Mesenchymal stem cell (in vitro differentiated cells and primary cell): Measurements from ENCODE around the gene FGFR1OP2.

ENCODE experiments used
- DNase-seq: peaks from one replicate; pipeline ENCODE4 v3.0.0-alpha.2; 2013
- H2AFZ ChIP-seq: one replicate; pipeline ENCODE4 v1.6.1; 2013; ENCODE audit warnings: low read depth, mild to moderate bottlenecking, control low read depth, inconsistent platforms, low read length, moderate library complexity
- H2AK5ac ChIP-seq: 2 replicates; pipeline ENCODE4 v1.6.1; 2013; ENCODE audit warnings: low read length, moderate library complexity, mild to moderate bottlenecking, inconsistent platforms; ENCODE audit not compliant: severe bottlenecking
- H2BK120ac ChIP-seq: one replicate; pipeline ENCODE4 v1.6.1; 2013; ENCODE audit warnings: low read depth, mild to moderate bottlenecking, inconsistent platforms, low read length, moderate library complexity
- H2BK12ac ChIP-seq, 2 experiments: one replicate each; pipeline ENCODE4 v1.6.1; 2013; ENCODE audit warnings: inconsistent platforms in 2 of 2, low read length in 2 of 2, mild to moderate bottlenecking in 2 of 2, moderate library complexity in 2 of 2, control low read depth in 1 of 2
- H2BK15ac ChIP-seq: one replicate; pipeline ENCODE4 v1.6.1; 2013; ENCODE audit warnings: mild to moderate bottlenecking, low read depth, inconsistent platforms; ENCODE audit not compliant: poor library complexity, severe bottlenecking
- H2BK5ac ChIP-seq: 2 replicates; pipeline ENCODE4 v1.6.1; 2013; ENCODE audit warnings: low read depth, mild to moderate bottlenecking, low read length, control low read depth, inconsistent platforms; ENCODE audit not compliant: poor library complexity, severe bottlenecking
- H3K14ac ChIP-seq, 2 experiments: one replicate each; pipeline ENCODE4 v1.6.1; 2013; ENCODE audit warnings: inconsistent platforms in 2 of 2, low read length in 2 of 2, control low read depth in 1 of 2, mild to moderate bottlenecking in 1 of 2, moderate library complexity in 1 of 2
- H3K18ac ChIP-seq, 2 experiments: one replicate each; pipeline ENCODE4 v1.6.1; 2013; ENCODE audit warnings: inconsistent platforms in 2 of 2, low read length in 2 of 2, control low read depth in 1 of 2, low read depth in 1 of 2, mild to moderate bottlenecking in 1 of 2
- H3K23ac ChIP-seq, 2 experiments: one replicate each; pipeline ENCODE4 v1.6.1; 2013; ENCODE audit warnings: inconsistent platforms in 2 of 2, low read length in 2 of 2, mild to moderate bottlenecking in 2 of 2, moderate library complexity in 2 of 2, control low read depth in 1 of 2
- H3K27ac ChIP-seq: 2 replicates; pipeline ENCODE4 v1.5.1; 2013; ENCODE audit warnings: mild to moderate bottlenecking, moderate library complexity, low read length, control low read depth, inconsistent platforms; ENCODE audit not compliant: poor library complexity, severe bottlenecking
- H3K27me3 ChIP-seq, 2 experiments: 2 replicates each; pipeline versions ENCODE4 v1.6.1 to v1.7.0; 2013; ENCODE audit warnings: low read length in 2 of 2, mild to moderate bottlenecking in 2 of 2, moderate library complexity in 2 of 2, control low read depth in 1 of 2, inconsistent platforms in 1 of 2; ENCODE audit not compliant: control insufficient read depth in 1 of 2, insufficient read depth in 1 of 2
- H3K36me3 ChIP-seq, 2 experiments: 2 replicates each; pipeline versions ENCODE4 v1.6.1 to v1.7.0; 2013; ENCODE audit warnings: low read length in 2 of 2, control low read depth in 1 of 2, inconsistent platforms in 1 of 2, low read depth in 1 of 2, mild to moderate bottlenecking in 1 of 2; ENCODE audit not compliant: insufficient read depth in 2 of 2, control insufficient read depth in 1 of 2
- H3K4ac ChIP-seq, 2 experiments: one replicate each; pipeline ENCODE4 v1.6.1; 2013; ENCODE audit warnings: inconsistent platforms in 2 of 2, low read length in 2 of 2, mild to moderate bottlenecking in 2 of 2, moderate library complexity in 2 of 2, control low read depth in 1 of 2, low read depth in 1 of 2
- H3K4me1 ChIP-seq: 2 replicates; pipeline ENCODE4 v1.6.1; 2013; ENCODE audit warnings: low read depth, low read length, control low read depth; ENCODE audit not compliant: control insufficient read depth, insufficient read depth
- H3K4me2 ChIP-seq: 2 replicates; pipeline ENCODE4 v1.6.1; 2013; ENCODE audit warnings: low read length, mild to moderate bottlenecking, inconsistent platforms; ENCODE audit not compliant: poor library complexity, severe bottlenecking
- H3K4me3 ChIP-seq, 2 experiments: 2 replicates each; pipeline versions ENCODE4 v1.5.1 to v1.7.0; 2013; ENCODE audit warnings: low read length in 2 of 2, mild to moderate bottlenecking in 2 of 2, control low read depth in 1 of 2, low read depth in 1 of 2; ENCODE audit not compliant: insufficient read depth in 1 of 2
- H3K79me1 ChIP-seq: replicated peaks from 2 replicates; pipeline ENCODE4 v1.6.1; 2013; ENCODE audit warnings: mild to moderate bottlenecking, control low read depth, low read length, inconsistent platforms; ENCODE audit not compliant: poor library complexity, severe bottlenecking
- H3K9ac ChIP-seq: 2 replicates; pipeline ENCODE4 v1.7.0; 2013; ENCODE audit warnings: mild to moderate bottlenecking, low read length, moderate library complexity
- H3K9me3 ChIP-seq: 2 replicates; pipeline ENCODE4 v1.7.0; 2013; ENCODE audit warnings: mild to moderate bottlenecking, low read length; ENCODE audit not compliant: control insufficient read depth
- H4K8ac ChIP-seq: one replicate; pipeline ENCODE4 v1.6.1; 2013; ENCODE audit warnings: inconsistent platforms, mild to moderate bottlenecking, low read length, moderate library complexity
- H4K91ac ChIP-seq: one replicate; pipeline ENCODE4 v1.6.1; 2013; ENCODE audit warnings: mild to moderate bottlenecking, low read length, inconsistent platforms
- WGBS: methylation state at CpG from one replicate; pipeline ENCODE4 v1.1.7; 2013; ENCODE audit warnings: mixed read lengths; 5-methylcytosine and 5-hydroxymethylcytosine counted together

Gene FGFR1OP2

GRCh38 chr12:26997003-26997402 lies 58.7 kb downstream of the FGFR1OP2 start:
- Histone ChIP-seq H2AK5ac (no peak overlapping the region), H3K4me1 (no peaks in the 10 kb centered on the region), H3K9me3 (no peaks in the 10 kb centered on the region), H3K4ac (no peak overlapping the region), H2AFZ (no peak overlapping the region), H3K18ac (no peak overlapping the region), H3K4me2 (no peak overlapping the region), H3K27me3 (no peaks in the 10 kb centered on the region), H2BK15ac (no peak overlapping the region), H3K14ac (no peak overlapping the region), H3K9ac (no peak overlapping the region), H3K23ac (no peak overlapping the region), H2BK5ac (no peak overlapping the region), H3K79me1 (peaks cover 25% of the 10 kb centered on the region), H3K36me3 (peaks cover 9 to 53% of the 10 kb centered on the region in 2 experiments), H4K8ac (no peak overlapping the region), H2BK120ac (no peak overlapping the region), H4K91ac (no peak overlapping the region), H2BK12ac (no peak overlapping the region), H3K27ac (no peak overlapping the region), H3K4me3 (no peak overlapping the region)
- no peak for DNase-seq
- 88% methylated on average over 1 of the region's 2 CpGs for WGBS

GRCh38 chr12:27000961-27001360 lies 62.7 kb downstream of the FGFR1OP2 start:
- Histone ChIP-seq H3K27ac (no peak overlapping the region), H3K23ac (no peak overlapping the region), H4K8ac (no peak overlapping the region), H3K4me3 (no peak overlapping the region), H4K91ac (no peak overlapping the region), H3K4me1 (peaks cover 1% of the 10 kb centered on the region), H3K36me3 (peaks cover 3 to 35% of the 10 kb centered on the region in 2 experiments), H3K14ac (no peak overlapping the region), H2BK15ac (no peak overlapping the region), H2BK12ac (no peak overlapping the region), H3K9me3 (no peaks in the 10 kb centered on the region), H3K9ac (no peak overlapping the region), H3K27me3 (no peaks in the 10 kb centered on the region), H2BK120ac (no peak overlapping the region), H3K79me1 (peaks cover 31% of the 10 kb centered on the region), H2AK5ac (no peak overlapping the region), H2BK5ac (no peak overlapping the region), H3K4ac (no peak overlapping the region), H3K4me2 (no peak overlapping the region), H2AFZ (no peak overlapping the region), H3K18ac (no peak overlapping the region)
- no peak for DNase-seq
- WGBS, result 44% methylated on average over 1 of the region's 1 CpG

DNA sequence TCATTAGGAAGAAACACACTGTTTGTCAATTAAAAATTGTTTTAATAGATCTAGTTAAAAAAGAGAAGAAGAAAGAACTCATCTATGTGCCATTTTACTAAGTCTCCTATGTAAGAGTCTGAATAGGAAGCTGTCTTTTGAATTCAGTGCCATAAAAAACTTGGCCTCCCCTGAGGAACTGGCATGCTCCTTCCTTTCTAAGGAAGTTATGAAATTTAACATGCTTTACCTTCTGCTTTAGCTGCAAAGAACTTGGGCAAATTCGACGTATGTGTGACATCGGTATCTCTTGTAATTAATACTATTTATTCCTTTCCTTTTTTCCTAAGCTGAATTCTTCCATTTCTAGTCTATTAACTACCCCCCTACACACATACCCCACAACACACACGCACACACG lies 63.4 kb downstream of the FGFR1OP2 start:
- Histone ChIP-seq H3K4ac (no peak overlapping the region), H3K4me1 (peaks cover 1% of the 10 kb centered on the region), H3K36me3 (peaks cover 3 to 29% of the 10 kb centered on the region in 2 experiments), H2AK5ac (no peak overlapping the region), H2BK120ac (no peak overlapping the region), H2BK15ac (no peak overlapping the region), H3K27ac (no peak overlapping the region), H3K27me3 (no peaks in the 10 kb centered on the region), H3K9ac (no peak overlapping the region), H3K79me1 (peaks cover 32% of the 10 kb centered on the region), H2AFZ (no peak overlapping the region), H4K91ac (no peak overlapping the region), H3K9me3 (no peaks in the 10 kb centered on the region), H3K4me2 (no peak overlapping the region), H3K4me3 (no peak overlapping the region), H2BK5ac (no peak overlapping the region), H2BK12ac (no peak overlapping the region), H3K18ac (no peak overlapping the region), H3K23ac (no peak overlapping the region), H3K14ac (no peak overlapping the region), H4K8ac (no peak overlapping the region)
- WGBS, result 99% methylated on average over 3 of the region's 5 CpGs
- DNase-seq, result no peak

- Histone ChIP-seq H4K8ac (no peak overlapping the region), H2AFZ (no peak overlapping the region), H3K36me3 (peaks cover 3 to 26% of the 10 kb centered on the region in 2 experiments), H2AK5ac (no peak overlapping the region), H3K4me2 (no peak overlapping the region), H3K27ac (no peak overlapping the region), H4K91ac (no peak overlapping the region), H3K27me3 (no peaks in the 10 kb centered on the region), H3K4me1 (peaks cover 1% of the 10 kb centered on the region), H2BK12ac (no peak overlapping the region), H3K9ac (no peak overlapping the region), H3K79me1 (peaks cover 30% of the 10 kb centered on the region), H2BK120ac (no peak overlapping the region), H2BK5ac (no peak overlapping the region), H3K14ac (no peak overlapping the region), H3K23ac (no peak overlapping the region), H3K9me3 (no peaks in the 10 kb centered on the region), H3K4me3 (no peak overlapping the region), H3K4ac (no peak overlapping the region), H2BK15ac (no peak overlapping the region), H3K18ac (no peak overlapping the region)
- WGBS, result 84% methylated on average over 3 of the region's 5 CpGs
- no peak for DNase-seq
These were observed 63.9 kb downstream of the FGFR1OP2 start for GRCh38 chr12:27002141-27002540.
